Measurements from ENCODE around the gene PRKCB.
"Not testable (repeated sequence)": the region's sequence is repeated elsewhere in the genome, so short reads cannot be mapped to it uniquely, and the experiment has no call there.

The PRKCB gene

GRCh38 chr16:24140730-24141129 is 304.9 kb downstream of the PRKCB start:
- no peak for DNase-seq

DNA sequence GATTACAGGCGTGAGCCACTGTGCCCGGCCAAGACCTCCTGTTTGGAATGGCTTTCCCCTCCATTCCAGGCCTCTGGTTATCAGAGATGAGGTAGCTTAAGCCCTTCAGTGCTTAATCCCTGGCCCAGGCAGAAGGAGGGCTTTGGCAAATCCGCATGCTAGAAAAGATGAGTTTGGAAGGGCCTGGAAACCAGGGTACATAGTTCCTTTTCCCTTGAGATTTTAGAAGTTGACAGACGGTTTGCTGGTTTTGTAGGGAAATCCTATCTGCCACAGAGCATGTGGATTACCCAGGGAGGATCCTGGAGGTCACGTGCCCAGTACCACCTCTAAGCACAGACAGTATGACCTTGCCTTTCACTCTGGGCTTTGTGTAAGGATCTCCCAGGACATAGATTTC is 305.7 kb downstream of the PRKCB start:
- DNase-seq: no peak

DNA sequence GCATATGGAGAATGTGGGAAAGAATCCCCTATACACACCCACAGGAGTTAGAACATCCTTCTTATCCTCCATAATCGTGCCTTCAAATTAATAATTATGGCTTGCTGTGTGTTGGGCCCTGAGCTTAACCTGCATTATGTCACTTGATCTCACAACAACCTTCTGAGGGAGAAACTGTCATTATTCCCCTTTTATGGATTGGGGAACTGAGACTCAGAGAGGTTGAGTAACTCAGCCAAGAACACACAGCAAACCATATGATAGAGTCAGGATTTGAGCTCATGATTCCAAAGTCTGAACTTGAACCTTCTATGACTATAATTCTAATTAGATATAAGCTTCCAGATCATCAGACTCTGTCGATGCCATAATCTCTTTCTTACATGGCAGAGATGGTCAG is 306.1 kb downstream of the PRKCB start:
- no peak for DNase-seq

DNA sequence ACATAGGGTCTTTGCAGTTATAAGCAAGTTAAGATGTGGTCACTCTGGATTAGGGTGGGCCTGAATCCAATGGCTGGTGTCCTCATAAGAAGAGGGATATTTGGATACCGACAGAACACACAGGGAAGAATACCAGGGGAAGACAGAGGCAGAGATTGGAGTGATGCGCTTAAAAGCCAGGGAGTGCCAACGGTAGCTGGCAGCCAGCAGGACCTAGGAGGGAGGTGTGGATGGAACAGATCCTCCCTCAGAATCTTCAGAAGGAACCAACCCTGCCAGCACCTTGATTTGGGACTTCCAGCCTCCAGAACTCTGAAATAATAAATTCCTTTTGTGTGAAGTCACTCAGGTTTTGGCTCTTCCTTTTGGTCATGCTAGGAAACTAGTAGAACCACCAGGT is 310.1 kb downstream of the PRKCB start:
- no peak for DNase-seq

DNA sequence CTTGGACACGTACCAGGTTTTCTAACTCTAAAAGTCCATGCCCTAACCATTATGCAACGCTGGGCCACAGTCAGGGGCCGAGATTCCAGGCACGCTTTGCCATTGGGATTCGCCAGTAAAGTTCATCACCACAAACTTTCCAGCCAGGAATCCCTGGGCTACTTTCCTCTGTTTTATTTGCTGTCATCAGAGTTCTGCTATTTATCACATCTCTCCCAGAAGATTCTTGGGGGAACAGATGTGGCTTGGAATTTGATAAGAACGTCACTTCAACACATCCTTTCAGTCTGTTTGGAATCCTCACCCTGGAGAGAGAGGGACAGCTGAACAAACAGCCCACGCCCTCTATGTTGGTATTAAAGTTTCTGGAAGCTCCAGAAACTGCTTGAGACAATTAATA is 310.7 kb downstream of the PRKCB start:
- DNase-seq: no peak

GRCh38 chr16:24149102-24149501 is 313.3 kb downstream of the PRKCB start:
- DNase-seq: no peak

DNA sequence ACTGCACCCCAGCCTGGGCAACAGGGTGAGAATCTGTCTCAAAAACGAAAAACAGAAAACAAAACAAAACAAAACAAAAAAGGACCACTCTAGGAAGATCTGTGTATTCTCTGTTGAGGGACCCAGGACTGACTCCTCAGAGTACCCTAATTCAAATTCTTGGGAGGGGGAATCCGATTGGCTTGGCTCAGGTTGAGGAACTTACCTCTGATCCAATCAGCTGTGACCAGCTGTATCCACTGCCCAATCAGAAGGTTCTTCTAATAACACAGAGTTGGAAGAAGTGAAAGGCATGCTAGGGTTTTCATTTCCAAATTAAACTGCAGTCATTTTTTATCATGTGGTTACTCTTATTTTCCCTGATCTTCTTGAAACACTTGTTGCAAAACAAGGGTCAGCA is 314.5 kb downstream of the PRKCB start:
- no peak for DNase-seq

DNA sequence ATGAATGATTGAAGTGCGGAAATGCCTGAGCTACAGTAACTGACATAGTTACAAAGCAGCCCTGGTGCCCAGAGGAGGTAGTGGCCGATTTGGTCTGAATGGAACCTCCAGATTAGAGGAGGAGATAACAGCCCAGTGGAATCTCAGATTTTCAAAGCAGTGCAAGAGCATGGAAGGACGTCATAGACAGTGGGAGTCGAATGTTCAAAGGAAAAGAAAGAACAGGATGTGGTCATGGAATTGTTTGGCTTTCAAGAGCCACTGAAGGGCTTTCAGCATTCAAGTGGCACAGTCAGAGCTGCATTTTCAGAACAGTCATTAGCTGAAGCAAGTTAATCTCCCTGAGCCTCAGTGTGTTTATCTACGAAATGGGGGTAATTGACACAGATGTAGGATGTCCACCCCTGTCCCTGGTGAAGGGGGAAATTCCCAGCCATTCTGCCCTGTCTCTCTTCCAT is 315.7 kb downstream of the PRKCB start:
- no peak for DNase-seq

GRCh38 chr16:24152048-24152447 is 316.3 kb downstream of the PRKCB start:
- DNase-seq: not testable (repeated sequence)

DNA sequence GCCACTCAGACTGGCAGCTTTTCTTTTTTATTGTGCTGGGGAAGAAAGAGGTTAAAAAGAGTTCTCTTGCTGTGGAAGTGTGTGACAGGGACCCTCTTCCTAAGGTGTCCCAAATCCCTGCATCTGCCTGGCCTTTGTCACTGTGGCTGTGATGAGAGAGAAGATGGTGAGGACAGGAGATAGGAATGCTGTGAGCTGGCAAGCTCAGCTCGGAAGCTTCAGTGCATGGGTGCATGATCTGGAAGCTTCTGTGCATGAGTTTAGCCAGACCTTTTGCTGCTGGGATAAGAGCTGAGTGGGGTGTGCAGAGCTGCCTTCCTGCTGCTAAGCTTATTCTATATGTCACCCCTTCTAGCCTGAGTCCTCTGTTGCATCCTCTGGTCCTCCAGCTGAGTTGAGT is 317.0 kb downstream of the PRKCB start:
- no peak for DNase-seq

DNA sequence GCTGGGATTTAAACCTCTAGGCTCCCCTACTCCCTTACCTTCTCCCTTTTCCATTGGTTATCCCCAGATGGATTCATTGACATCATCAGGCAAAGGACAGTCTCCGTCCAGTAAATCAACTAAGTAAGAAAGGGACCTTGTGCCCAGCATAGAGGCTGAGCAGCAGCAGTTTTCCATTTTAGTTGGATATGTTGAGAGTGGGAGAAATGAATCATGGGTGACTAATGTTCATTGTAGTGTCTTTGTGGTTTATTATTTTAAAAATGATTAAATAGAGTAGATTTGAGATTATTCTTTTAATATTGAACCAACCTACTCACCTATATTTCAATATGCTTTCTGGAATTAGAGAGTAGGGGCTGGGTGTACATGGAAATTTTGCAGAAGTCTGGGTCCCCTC is 321.0 kb downstream of the PRKCB start:
- DNase-seq: no peak

- no peak for DNase-seq
Measured at GRCh38 chr16:24163935-24164334, 328.2 kb downstream of the PRKCB start.

DNA sequence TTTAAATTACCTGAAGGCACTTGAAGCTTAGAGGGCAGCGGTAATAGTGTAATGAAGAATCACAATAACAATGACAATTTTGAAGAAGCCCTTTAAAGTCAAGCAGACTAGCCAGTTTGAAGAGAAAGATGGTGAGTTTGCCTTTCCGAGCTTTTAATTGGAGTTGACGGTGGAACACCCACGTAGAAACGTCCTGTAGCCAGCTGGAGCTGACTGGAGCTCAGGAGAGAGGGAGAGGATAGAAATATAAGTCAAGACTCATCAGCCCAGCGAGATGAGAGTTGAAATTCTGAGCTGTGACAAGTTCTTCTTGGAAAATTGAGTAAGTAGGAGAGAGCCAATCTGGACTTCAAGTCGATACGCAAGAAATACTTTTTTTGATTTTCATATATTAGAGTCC is 328.6 kb downstream of the PRKCB start:
- no peak for DNase-seq

DNA sequence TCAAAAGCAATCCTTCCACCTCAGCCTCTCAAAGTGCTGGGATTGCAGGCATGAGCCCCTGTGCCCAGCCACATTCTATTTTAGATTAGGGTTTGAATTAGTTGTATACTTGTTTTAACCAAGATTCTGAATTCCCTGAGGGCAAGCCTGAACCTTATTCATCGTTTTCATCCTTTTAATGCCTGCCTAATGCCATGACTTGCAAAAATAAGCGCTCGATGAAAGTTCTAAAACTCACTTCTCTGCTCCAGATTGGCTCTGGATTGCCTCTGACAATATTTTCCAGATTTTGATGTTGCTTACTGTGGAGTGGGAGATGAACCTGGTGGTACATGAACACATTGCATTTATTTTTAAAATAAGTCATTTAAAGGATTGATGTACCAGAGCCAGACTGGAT is 329.5 kb downstream of the PRKCB start:
- no peak for DNase-seq

- DNase-seq: no peak
Measured at GRCh38 chr16:24166661-24167528, 331.1 kb downstream of the PRKCB start.

DNA sequence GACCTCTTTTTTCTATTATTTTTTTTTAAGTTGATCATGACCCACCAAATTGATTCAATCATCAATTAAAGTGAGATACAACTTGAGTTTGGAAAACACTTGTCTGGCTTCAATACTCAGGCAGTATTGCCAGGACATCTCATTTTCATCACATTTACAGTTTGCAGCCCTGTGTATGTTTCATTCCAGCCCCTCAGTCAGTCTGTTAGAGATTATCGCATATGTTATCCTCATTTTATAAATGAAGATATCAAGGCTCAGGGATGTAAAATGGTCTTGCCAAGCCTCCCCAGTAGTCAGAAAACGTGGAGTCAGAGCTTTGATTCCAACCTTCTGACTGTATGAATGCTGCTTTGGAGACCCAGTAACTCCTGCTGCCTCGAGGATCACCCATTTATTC is 333.1 kb downstream of the PRKCB start:
- no peak for DNase-seq

DNA sequence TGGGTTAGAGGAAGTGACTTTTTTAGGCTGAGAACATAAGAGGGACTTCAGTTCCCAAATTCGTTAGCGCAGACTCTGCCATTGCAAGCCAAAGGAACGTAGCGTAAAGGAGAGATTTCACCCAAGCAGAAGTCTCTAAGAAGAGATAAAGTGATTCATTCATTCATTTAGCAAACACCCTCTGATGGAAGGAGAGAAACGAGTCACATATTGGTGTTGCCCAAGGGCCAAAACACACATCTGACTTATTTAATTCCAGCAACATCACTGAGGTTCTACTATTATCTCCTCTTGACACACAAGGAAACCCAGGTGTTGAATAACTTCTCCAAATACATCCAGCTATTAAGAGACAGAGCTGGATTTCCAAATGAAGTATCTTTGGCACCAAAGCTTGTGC is 334.6 kb downstream of the PRKCB start:
- no peak for DNase-seq

- no peak for DNase-seq
Measured at GRCh38 chr16:24174504-24174903, 338.7 kb downstream of the PRKCB start.

DNA sequence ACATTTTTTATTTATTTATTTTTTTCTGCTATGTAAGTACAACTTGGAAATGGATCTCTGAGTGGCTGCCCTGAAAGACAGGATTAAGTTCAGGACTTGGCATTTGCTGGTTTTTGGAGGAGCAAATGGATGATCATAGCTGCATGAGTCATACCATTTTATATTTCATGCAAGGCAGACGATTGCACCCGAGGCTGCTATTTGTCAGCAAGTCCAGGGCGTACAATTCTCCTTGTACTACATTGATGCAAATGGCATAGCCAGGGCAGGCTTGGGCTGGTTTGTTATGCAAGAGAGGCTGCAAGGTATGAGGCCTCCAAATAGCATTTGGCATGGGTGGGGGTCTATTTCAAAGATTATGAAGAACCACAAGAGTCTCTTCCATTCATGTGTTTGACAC is 339.2 kb downstream of the PRKCB start:
- DNase-seq: no peak

DNA sequence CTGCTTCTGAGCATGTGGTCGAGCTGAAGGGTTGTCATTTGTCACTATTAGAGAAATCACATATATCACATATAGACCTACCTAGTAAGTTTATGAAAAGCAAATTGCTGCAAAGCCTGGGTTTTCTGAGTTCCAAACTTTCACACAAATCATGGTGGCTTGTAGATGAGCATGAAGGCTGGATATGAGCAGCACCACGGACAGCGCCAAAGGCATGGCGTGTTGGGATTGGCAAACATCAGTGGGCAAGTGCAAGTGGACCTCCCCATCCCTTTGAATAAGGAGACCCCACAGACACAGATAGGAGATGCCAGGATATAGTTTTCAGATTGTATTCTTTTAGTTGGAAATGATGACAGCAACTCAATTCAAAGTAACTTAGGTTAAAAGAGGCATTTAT is 342.7 kb downstream of the PRKCB start:
- peak; percentile 33 for DNase-seq

DNA sequence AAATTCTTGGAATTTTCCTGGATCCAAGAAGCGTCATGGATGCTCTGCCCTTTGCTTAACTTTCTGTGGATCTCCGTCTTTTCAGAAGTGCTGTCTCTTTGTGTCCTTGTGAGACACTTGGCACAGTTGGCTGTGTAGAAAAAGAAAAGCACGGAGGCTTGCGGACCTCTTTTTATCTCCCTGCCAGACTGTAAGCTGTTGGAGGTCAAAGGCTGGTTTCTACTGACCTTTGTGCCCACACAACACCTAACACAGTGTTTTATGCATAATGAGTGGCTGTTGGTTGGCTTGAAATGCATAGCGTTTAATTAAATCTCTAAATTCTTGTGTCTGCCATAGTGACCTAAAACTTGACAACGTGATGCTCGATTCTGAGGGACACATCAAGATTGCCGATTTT is 344.7 kb downstream of the PRKCB start:
- no peak for DNase-seq

DNA sequence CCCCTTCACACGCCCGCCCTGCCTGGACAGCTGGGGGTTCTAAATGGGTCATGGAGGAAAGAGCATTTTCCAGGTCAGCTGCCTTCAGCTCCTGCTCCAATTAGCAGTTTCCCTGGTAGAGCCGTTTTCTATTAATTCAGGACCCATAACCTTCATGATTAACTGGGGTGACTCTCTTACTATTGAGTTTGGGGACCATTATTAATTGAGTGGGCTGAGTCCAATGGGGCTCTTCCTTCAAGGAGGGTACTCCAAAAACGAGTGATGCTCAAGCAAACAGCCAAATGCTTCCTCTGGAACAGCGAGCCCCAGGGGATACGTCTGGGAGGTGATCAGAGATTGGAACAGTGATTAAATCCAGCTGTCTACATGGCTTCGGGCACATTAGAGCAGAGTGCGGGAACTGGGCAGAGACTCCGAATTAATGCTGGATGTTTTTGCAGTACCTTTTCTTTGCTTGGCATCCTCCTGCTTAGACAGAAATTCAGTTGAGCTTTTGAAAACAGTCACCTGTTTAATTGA is 352.3 kb downstream of the PRKCB start:
- no peak for DNase-seq

GRCh38 chr16:24188751-24189318 is 353.1 kb downstream of the PRKCB start:
- DNase-seq: no peak

- DNase-seq: no peak
Measured at GRCh38 chr16:24189941-24190340, 354.2 kb downstream of the PRKCB start.
